WTC11 (cell line): Measurements from ENCODE around the gene PROKR2. TPM values are rescaled to one million over a fixed set of nuclear protein-coding genes. Genes with fewer than 3 reads are reported as not detected.

Experiments
- ATAC-seq: fragments of 200-7000 bp; cut with Tn5 transposase; 2 replicates; pipeline ENCODE4 v1.10.0; 2021; ENCODE audit warnings: mild to moderate bottlenecking, moderate library complexity
- CTCF ChIA-PET: fragments of 300-600 bp; sonication (Branson Sonifier 250); formaldehyde crosslinking; loops from one replicate; lab custom pipeline; 2021; ENCODE audit warnings: antibody characterized with exemption; lab: Charles Lee
- POLR2A ChIA-PET: fragments of 350-600 bp; sonication (Branson Sonifier 250); formaldehyde crosslinking; loops from one replicate; lab custom pipeline; 2021; ENCODE audit warnings: antibody characterized with exemption; lab: Charles Lee
- DNase-seq: peaks from one replicate; pipeline ENCODE4 v3.0.0; 2021; ENCODE audit warnings: low spot score
- H3K27ac Mint-ChIP-seq: 2 replicates; pipeline ENCODE4 v1.8.0; 2021; ENCODE audit warnings: mixed read lengths
- H3K27me3 Mint-ChIP-seq: 2 replicates; pipeline ENCODE4 v1.8.0; 2021; ENCODE audit warnings: low read depth, mild to moderate bottlenecking, moderate library complexity, mixed read lengths
- H3K36me3 Mint-ChIP-seq: 2 replicates; pipeline ENCODE4 v1.8.0; 2021; ENCODE audit warnings: mixed read lengths
- H3K4me1 Mint-ChIP-seq: 2 replicates; pipeline ENCODE4 v1.8.0; 2022; ENCODE audit warnings: mixed read lengths
- H3K4me3 Mint-ChIP-seq: 2 replicates; pipeline ENCODE4 v1.8.0; 2021; ENCODE audit warnings: mild to moderate bottlenecking, moderate library complexity, mixed read lengths
- H3K9me3 Mint-ChIP-seq: 2 replicates; pipeline ENCODE4 v1.8.0; 2021; ENCODE audit warnings: mixed read lengths
- ATF1 ChIP-seq: sonication (generic); formaldehyde crosslinking; IDR thresholded peaks from 2 replicates; pipeline ENCODE4 v1.8.1; 2023; ENCODE audit warnings: mild to moderate bottlenecking, moderate library complexity, missing genetic modification reagents
- CREM ChIP-seq: sonication (generic); formaldehyde crosslinking; IDR thresholded peaks from 2 replicates; pipeline ENCODE4 v1.8.1; 2022; ENCODE audit warnings: mild to moderate bottlenecking, missing genetic modification reagents, moderate library complexity
- EMX1 ChIP-seq: fragments of 250-450 bp; sonication (Bioruptor Pico); IDR thresholded peaks from 2 replicates; pipeline ENCODE4 v1.8.0; 2021; ENCODE audit warnings: mild to moderate bottlenecking
- HMGA2 ChIP-seq: fragments of 250-450 bp; sonication (Bioruptor Pico); IDR thresholded peaks from 2 replicates; pipeline ENCODE4 v1.4.0; 2021; ENCODE audit warnings: mild to moderate bottlenecking, moderate library complexity
- IRF2 ChIP-seq: sonication (generic); formaldehyde crosslinking; IDR thresholded peaks from 2 replicates; pipeline ENCODE4 v1.8.0; 2022; ENCODE audit warnings: low read depth, missing genetic modification reagents, borderline replicate concordance
- MAX ChIP-seq: sonication (generic); formaldehyde crosslinking; IDR thresholded peaks from 2 replicates; pipeline ENCODE4 v1.8.0; 2022; ENCODE audit warnings: mild to moderate bottlenecking, missing genetic modification reagents
- MLX ChIP-seq: sonication (generic); formaldehyde crosslinking; IDR thresholded peaks from 2 replicates; pipeline ENCODE4 v1.8.1; 2023; ENCODE audit warnings: mild to moderate bottlenecking, missing genetic modification reagents, moderate library complexity
- MXD4 ChIP-seq: fragments of 250-450 bp; sonication (Bioruptor Pico); IDR thresholded peaks from 2 replicates; pipeline ENCODE4 v1.8.0; 2021; ENCODE audit warnings: mild to moderate bottlenecking, moderate library complexity, borderline replicate concordance
- NR3C1 ChIP-seq: sonication (generic); formaldehyde crosslinking; conservative IDR thresholded peaks from 2 replicates; pipeline ENCODE4 v1.8.1; 2023; ENCODE audit warnings: low read depth, mild to moderate bottlenecking, missing genetic modification reagents
- RORB ChIP-seq: fragments of 250-450 bp; sonication (Bioruptor Pico); IDR thresholded peaks from 2 replicates; pipeline ENCODE4 v1.9.0; 2021; ENCODE audit warnings: mild to moderate bottlenecking
- TCF7 ChIP-seq: sonication (generic); formaldehyde crosslinking; IDR thresholded peaks from 2 replicates; pipeline ENCODE4 v1.8.0; 2022; ENCODE audit warnings: mild to moderate bottlenecking, low read depth, missing genetic modification reagents, moderate library complexity
- ZNF138 ChIP-seq: sonication (generic); formaldehyde crosslinking; conservative IDR thresholded peaks from 2 replicates; pipeline ENCODE4 v1.8.1; 2022; ENCODE audit warnings: mild to moderate bottlenecking, moderate library complexity, missing genetic modification reagents
- total RNA-seq: library from RNA; stranded (reverse); gene quantifications from 3 replicates; pipeline ENCODE4 v1.2.3, GENCODE V29; 2021
- TF ChIP-seq, protein P1 (sequence below): sonication (generic); formaldehyde crosslinking; IDR thresholded peaks from 2 replicates; pipeline ENCODE4 v1.8.0; 2022; ENCODE audit warnings: mild to moderate bottlenecking, missing genetic modification reagents
- TF ChIP-seq, protein P2 (sequence below): fragments of 250-450 bp; sonication (Bioruptor Pico); IDR thresholded peaks from 2 replicates; pipeline ENCODE4 v1.9.0; 2021; ENCODE audit warnings: mild to moderate bottlenecking

Gene PROKR2
- total RNA-seq, 1 experiment from 2014 or later = 2.0 TPM

DNA sequence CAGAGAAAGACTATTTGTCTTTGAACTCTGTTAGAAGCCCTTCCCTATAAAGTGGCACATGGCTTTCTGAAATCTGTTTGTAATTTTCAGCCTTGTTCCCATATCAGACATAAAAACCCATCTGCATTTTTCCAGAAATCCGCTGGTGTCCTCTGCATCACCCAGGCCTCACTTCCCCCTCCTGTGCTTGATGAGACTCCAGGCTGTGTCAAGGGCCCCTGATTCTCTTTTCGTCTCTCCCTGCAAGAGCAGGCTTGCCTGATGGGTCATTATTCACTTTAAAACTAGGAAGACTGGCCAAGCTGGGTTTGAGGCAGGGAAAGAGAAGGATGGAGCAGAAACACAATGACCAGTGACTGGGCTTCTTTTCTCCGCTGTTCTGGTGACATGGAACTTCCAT is 10.6 kb upstream of the PROKR2 start:
- TF ChIP-seq NR3C1 (CRISPR knock-in tag) = no peak
- no peak for TF ChIP-seq ZNF138
- Mint-ChIP-seq H3K27ac (no peak overlapping the region), H3K4me1 (no peaks in the 10 kb centered on the region), H3K36me3 (no peaks in the 10 kb centered on the region), H3K9me3 (no peaks in the 10 kb centered on the region), H3K27me3 (peaks cover 5% of the 10 kb centered on the region; the same call in 1 of the 2 replicates), H3K4me3 (no peak overlapping the region)
- DNase-seq (no peak), ATAC-seq (no peak)
- POLR2A ChIA-PET = no interaction called here
- CTCF ChIA-PET = interaction anchor here (1.6 kb wide), 1 partner anchor 11 kb away, joined by 9 read pairs; the partner anchor contains the start of gene PROKR2

- peaks cover 15% of the 10 kb centered on the region for H3K4me1 Mint-ChIP-seq
- TF ChIP-seq RORB (CRISPR knock-in tag) = no peak
- TF ChIP-seq, protein P1, sequence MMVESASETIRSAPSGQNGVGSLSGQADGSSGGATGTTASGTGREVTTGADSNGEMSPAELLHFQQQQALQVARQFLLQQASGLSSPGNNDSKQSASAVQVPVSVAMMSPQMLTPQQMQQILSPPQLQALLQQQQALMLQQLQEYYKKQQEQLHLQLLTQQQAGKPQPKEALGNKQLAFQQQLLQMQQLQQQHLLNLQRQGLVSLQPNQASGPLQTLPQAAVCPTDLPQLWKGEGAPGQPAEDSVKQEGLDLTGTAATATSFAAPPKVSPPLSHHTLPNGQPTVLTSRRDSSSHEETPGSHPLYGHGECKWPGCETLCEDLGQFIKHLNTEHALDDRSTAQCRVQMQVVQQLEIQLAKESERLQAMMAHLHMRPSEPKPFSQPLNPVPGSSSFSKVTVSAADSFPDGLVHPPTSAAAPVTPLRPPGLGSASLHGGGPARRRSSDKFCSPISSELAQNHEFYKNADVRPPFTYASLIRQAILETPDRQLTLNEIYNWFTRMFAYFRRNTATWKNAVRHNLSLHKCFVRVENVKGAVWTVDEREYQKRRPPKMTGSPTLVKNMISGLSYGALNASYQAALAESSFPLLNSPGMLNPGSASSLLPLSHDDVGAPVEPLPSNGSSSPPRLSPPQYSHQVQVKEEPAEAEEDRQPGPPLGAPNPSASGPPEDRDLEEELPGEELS (CRISPR knock-in tag) = no peak
- TF ChIP-seq ATF1 (CRISPR knock-in tag) = no peak
- TF ChIP-seq HMGA2 = no peak
- TF ChIP-seq, protein P2, sequence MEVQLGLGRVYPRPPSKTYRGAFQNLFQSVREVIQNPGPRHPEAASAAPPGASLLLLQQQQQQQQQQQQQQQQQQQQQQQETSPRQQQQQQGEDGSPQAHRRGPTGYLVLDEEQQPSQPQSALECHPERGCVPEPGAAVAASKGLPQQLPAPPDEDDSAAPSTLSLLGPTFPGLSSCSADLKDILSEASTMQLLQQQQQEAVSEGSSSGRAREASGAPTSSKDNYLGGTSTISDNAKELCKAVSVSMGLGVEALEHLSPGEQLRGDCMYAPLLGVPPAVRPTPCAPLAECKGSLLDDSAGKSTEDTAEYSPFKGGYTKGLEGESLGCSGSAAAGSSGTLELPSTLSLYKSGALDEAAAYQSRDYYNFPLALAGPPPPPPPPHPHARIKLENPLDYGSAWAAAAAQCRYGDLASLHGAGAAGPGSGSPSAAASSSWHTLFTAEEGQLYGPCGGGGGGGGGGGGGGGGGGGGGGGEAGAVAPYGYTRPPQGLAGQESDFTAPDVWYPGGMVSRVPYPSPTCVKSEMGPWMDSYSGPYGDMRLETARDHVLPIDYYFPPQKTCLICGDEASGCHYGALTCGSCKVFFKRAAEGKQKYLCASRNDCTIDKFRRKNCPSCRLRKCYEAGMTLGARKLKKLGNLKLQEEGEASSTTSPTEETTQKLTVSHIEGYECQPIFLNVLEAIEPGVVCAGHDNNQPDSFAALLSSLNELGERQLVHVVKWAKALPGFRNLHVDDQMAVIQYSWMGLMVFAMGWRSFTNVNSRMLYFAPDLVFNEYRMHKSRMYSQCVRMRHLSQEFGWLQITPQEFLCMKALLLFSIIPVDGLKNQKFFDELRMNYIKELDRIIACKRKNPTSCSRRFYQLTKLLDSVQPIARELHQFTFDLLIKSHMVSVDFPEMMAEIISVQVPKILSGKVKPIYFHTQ = no peak
- DNase-seq (peak; percentile 42), ATAC-seq (peak; percentile 21)
- peaks cover 12% of the 10 kb centered on the region for H3K9me3 Mint-ChIP-seq
- peaks cover 59% of the 10 kb centered on the region for H3K27me3 Mint-ChIP-seq
- no peak overlapping the region for H3K27ac Mint-ChIP-seq
- no peaks in the 10 kb centered on the region; the same call in 1 of the 2 replicates for H3K36me3 Mint-ChIP-seq
- ChIA-PET POLR2A (no interaction called here), CTCF (interaction anchor here (0.9 to 3.5 kb wide), 13 partner anchors 11 to 215 kb away, joined by 3 to 39 read pairs (median 7); partner anchors contain the start of gene CDS2)
- H3K4me3 Mint-ChIP-seq = peak overlapping the region; percentile 89
Observed at GRCh38 chr20:5315807-5316187, 957 bp downstream of the PROKR2 start.

DNA sequence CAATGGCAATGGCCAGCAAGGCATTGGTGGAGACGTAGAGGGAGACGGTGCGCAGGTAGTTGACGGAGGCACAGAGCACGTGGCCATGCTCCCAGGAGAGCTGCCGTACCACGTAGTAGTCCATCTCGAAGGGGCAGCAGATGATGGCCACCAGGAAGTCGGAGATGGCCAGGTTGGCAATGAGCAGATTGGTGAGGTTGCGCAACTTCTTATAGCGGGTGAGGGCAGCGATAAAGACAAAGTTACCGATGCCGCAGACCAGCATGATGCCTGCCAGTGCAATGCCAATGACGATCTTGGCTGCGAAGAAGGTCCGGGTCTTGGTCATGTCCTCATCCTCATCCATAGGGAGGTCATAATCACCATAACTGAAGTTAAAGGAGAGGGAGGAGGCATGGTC is 2.8 kb downstream of the PROKR2 start:
- CTCF ChIA-PET = no interaction called here

DNA sequence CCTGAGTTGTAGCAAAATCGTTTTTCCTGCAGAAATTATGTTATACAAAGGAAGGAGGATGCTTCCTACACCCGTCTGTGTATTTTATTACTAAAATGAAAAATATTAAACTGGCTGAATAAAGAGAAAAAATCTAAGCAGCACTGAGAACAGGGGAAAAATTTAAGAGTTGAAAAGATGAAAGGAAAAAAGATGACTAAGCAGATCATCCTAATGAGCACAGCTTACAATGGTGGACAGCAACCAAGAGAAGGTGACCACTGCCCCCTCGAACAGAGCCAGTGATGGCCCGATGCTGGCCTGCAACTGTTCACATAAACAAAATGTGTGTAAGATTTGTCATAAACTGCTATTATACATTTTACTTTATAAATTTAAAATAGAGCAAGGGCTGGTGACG is 4.2 kb downstream of the PROKR2 start:
- ATAC-seq (no peak), DNase-seq (no peak)
- H3K9me3 Mint-ChIP-seq = peaks cover 39% of the 10 kb centered on the region
- CTCF ChIA-PET = interaction anchor here (0.9 kb wide), 1 partner anchor 90 kb away, joined by 3 read pairs; no protein-coding TSS in a partner anchor
- H3K27ac Mint-ChIP-seq = no peak overlapping the region
- no peak overlapping the region for H3K4me3 Mint-ChIP-seq
- POLR2A ChIA-PET = no interaction called here
- TF ChIP-seq IRF2 (CRISPR knock-in tag) = no peak
- TF ChIP-seq, protein P1 (CRISPR knock-in tag) = no peak
- no peak for TF ChIP-seq CREM
- no peak for TF ChIP-seq TCF7 (CRISPR knock-in tag)
- TF ChIP-seq MAX = no peak
- TF ChIP-seq MLX (CRISPR knock-in tag) = no peak
- no peak for TF ChIP-seq EMX1 (CRISPR knock-in tag)
- peaks cover 27% of the 10 kb centered on the region for H3K36me3 Mint-ChIP-seq
- H3K4me1 Mint-ChIP-seq = peaks cover 8% of the 10 kb centered on the region
- H3K27me3 Mint-ChIP-seq = peaks cover 45% of the 10 kb centered on the region

More for the DNA sequence above, 2.8 kb downstream of the PROKR2 start:
- H3K4me1 Mint-ChIP-seq = peaks cover 15% of the 10 kb centered on the region
- H3K9me3 Mint-ChIP-seq = peaks cover 25% of the 10 kb centered on the region
- DNase-seq = no peak
- POLR2A ChIA-PET = no interaction called here
- TF ChIP-seq MXD4 (CRISPR knock-in tag) (no peak), TCF7 (CRISPR knock-in tag) (no peak)
- H3K27ac Mint-ChIP-seq = no peak overlapping the region
- ATAC-seq = no peak
- H3K4me3 Mint-ChIP-seq = peak overlapping the region; percentile 30; the same call in 1 of the 2 replicates
- H3K36me3 Mint-ChIP-seq = peaks cover 13% of the 10 kb centered on the region
- peaks cover 59% of the 10 kb centered on the region for H3K27me3 Mint-ChIP-seq
